GM12892 (cell line): ENCODE measurements around the gene ZEB1. TPM values are rescaled to one million over a fixed set of nuclear protein-coding genes. Genes with fewer than 3 reads are reported as not detected.
A peak's percentile ranks its signal among the peaks of the same experiment; 100 is the strongest.

Experiments
- DNase-seq: peaks from one replicate; pipeline ENCODE4 v3.0.0; 2011; ENCODE audit not compliant: insufficient read length
- FAIRE-seq: peaks from 2 replicates; lab custom pipeline; 2011; peaks lifted over from hg19 to GRCh38; lab: Jason Lieb, UNC
- POLR2A ChIP-seq: IDR thresholded peaks from 2 replicates; pipeline ENCODE4 v1.6.1; 2011; ENCODE audit warnings: low read depth, low read length, control low read depth
- POLR2AphosphoS5 ChIP-seq: IDR thresholded peaks from 2 replicates; pipeline ENCODE4 v1.6.1; 2011; ENCODE audit warnings: low read depth, low read length, control low read depth
- TAF1 ChIP-seq: IDR thresholded peaks from 2 replicates; pipeline ENCODE4 v1.6.1; 2011; ENCODE audit warnings: low read depth, mild to moderate bottlenecking, control low read depth, low read length, borderline replicate concordance
- polyA plus RNA-seq: library from polyadenylated mRNA; unstranded; fragments of >200 nt; gene quantifications from one replicate; pipeline ENCODE4 v1.2.1, GENCODE V29; 2012; ENCODE audit warnings: missing spikeins, inconsistent platforms; ENCODE audit not compliant: missing spikeins

The ZEB1 gene
- 19.9 TPM for polyA plus RNA-seq

DNA sequence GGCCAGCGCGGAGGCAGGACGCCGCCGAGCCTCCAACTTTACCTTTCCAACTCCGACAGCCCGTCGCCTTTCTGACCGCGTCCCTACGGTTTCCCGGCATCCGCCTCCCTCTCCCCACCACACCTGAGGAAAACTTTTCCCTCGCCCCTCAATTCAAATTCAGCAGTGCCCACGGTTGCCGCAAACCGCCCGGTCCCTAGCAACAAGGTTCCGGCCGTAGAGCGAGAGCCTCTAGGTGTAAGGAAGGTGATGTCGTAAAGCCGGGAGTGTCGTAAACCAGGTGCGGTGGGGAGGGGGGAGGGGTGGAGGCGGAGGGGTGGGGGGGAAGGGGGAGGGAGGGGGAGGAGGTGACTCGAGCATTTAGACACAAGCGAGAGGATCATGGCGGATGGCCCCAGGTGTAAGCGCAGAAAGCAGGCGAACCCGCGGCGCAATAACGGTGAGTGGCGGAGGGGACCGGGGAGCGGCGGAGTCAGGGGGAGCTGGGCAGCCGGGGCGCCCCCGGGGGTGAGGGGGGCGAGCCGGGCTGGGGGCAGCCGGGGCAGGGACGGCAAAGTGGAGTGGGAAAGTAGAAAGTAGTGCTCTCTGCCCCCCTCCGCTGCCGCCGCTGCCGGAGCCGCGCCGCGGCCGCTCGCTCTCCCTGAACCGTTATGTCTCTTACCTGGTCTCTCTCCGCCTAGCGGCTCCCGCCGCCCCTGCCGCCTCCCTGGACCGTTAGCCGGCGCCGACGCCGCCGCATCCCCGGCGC is at the start of gene ZEB1:
Gene ZEB1, plus strand, starts transcription at position 363 of the 748 bp plus-strand sequence. Its CDS starts 19 bp downstream, at position 382.
- FAIRE-seq (peak; percentile 93), DNase-seq (peak; percentile 49)
- TF ChIP-seq POLR2AphosphoS5 (no peak; the same call in 1 of the 2 replicates), POLR2A (0 out of 2 replicates have a peak, but pooled peaks have one; percentile 32), TAF1 (peak; percentile 58)

DNA sequence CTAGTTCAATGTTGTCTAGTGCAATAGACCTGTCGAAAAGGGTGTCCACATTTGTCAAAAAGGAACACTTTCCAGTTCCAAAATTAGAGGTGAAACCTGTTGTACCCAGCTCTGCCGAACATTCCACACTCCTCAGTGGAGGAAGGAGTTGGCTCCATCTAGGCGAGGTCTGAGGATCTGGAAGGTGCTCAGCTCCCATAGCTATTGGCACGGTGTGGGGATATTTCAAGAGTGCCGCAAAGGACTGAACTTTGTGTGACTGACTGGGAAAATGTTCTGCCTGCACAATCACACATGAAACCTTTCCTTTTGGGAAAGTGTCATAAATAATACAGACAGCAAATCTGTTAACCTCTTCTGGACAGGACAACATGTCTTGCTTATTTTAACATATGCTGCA is 48.1 kb upstream of the ZEB1 start:
- no peak for DNase-seq
- no peak for FAIRE-seq

DNA sequence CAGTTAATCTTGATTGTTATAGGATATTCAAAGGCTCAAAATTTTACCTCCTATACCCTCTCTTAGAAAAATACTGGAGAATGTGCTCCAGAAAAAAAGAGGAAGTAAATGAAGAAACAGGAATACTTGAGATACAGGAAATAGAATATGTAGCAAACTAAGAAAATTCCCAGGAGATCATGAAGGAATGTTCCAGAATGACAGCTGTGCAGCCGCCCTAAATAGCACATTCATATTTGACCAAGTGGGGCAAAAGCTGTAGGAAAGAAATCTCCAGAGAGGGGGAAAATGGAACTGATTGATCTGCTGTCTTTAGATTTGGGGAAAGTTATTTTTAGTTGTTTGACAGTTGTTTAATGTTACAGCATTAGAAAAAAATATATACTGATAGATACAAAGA is 46.2 kb upstream of the ZEB1 start:
- DNase-seq (no peak), FAIRE-seq (no peak)
- TF ChIP-seq POLR2A = no peak
- TF ChIP-seq POLR2AphosphoS5 = no peak
- TF ChIP-seq TAF1 = no peak

More for the DNA sequence above, 48.1 kb upstream of the ZEB1 start:
- TF ChIP-seq POLR2A = no peak
- TF ChIP-seq POLR2AphosphoS5 = no peak
- TF ChIP-seq TAF1 = no peak

DNA sequence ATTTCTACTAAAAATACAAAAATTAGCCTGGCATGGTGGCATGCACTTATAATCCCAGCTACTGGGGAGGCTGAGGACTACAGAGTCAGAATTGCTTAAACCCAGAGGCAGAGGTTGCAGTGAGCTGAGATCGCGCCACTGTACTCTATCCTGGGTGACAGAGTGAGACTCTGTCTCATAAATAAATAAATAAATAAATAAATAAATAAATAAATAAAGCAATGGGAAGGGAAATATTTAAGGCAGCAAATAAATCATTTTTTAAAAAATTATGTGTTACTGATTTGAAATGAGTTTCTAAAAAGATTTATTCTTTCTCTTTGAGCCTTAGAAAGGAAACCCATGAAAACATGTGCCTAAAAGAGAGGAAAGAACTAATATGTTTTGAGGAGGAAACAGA is 45.2 kb upstream of the ZEB1 start:
- FAIRE-seq = no peak
- DNase-seq = no peak
- TF ChIP-seq POLR2A (no peak), TAF1 (no peak), POLR2AphosphoS5 (no peak)

DNA sequence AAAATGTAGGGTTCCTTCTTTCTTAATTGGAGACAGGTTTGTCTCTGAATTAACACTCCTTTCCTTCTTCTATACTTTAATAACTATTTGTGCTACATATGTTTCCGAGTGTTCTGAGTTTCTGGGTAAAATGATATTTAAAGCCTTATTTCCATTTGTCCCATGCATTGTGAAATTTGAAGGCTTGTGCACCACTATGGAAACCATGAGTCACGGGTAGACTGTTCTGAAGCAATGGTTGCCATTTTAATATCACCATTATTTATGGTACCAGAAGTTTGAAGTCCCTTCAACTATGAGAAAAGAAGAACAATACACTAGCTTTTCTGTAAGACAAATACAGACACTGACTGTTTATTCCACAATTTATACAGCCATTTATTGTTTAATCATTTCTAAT is 44.7 kb upstream of the ZEB1 start:
- FAIRE-seq (no peak), DNase-seq (no peak)
- no peak for TF ChIP-seq POLR2AphosphoS5
- TF ChIP-seq TAF1 = no peak
- TF ChIP-seq POLR2A = no peak

DNA sequence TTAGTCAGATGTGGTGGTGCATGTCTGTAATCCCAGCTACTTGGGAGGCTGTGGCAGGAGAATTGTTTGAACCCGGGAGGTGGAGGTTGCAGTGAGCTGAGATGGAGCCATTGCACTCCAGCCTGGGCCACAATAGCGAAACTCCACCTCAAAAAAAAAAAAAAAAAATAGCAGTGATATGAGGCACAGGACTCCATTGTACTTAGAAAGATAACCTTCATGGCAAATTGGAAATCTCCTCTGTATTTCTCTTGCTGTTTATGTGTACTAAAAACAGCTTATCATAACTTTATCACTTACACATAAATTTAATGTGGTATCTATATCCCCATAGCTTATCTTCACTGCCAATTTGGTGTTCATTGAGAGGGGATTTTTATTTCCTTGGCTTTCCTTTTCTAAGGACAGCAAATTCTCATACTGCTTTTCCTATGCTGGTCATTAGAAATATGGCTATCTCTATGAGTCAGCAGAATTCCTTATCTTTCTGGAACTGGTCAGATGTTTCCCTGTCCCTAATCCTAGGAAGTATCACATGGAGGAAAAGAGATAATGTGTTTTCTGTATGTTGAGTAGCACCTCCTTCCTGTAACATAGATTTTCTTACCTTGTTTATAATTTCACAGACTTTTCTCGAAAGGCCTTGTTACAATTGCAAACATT is 40.6 kb upstream of the ZEB1 start:
- no peak for TF ChIP-seq TAF1
- TF ChIP-seq POLR2AphosphoS5 = no peak
- no peak for TF ChIP-seq POLR2A
- FAIRE-seq (no peak), DNase-seq (no peak)

DNA sequence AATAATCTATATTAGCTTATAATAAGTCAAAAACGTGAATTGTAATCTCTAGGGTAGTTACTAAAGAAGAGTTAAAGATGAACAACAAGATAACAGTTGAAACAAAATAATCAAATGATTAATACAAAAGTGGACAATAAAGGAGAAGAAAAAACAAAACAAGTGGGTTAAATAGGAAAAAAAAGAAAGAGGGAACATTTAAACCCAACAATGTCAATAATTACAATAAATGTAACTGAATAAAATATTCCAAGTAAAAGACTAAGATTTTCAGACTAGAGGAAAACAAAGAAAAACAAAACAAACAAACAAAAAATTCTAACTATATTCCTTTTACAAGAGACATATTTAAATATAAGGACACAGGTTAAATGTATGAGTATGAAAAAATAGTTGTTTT is 38.0 kb upstream of the ZEB1 start:
- no peak for TF ChIP-seq POLR2AphosphoS5
- TF ChIP-seq POLR2A = no peak
- no peak for TF ChIP-seq TAF1
- no peak for FAIRE-seq
- DNase-seq = no peak

DNA sequence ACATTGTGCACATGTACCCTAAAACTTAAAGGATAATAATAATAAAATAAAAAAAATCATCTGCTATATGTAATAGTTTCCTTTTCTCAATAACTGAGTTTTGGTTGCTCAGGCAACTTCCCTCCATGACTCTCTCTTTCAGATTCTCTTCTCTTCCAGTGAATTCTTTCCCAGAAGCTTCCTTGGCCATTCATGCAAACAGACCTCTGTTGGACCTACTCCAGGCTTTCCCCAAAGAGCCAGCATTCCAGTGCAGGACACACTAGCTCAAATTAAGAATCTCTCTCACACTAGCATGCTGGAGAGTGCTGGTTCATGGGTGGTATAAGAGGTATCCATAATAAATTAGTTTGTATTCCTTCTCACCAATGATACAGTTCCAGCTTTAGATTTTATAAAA is 31.0 kb upstream of the ZEB1 start:
- FAIRE-seq (no peak), DNase-seq (no peak)
- TF ChIP-seq POLR2AphosphoS5 (no peak), TAF1 (no peak), POLR2A (no peak)

DNA sequence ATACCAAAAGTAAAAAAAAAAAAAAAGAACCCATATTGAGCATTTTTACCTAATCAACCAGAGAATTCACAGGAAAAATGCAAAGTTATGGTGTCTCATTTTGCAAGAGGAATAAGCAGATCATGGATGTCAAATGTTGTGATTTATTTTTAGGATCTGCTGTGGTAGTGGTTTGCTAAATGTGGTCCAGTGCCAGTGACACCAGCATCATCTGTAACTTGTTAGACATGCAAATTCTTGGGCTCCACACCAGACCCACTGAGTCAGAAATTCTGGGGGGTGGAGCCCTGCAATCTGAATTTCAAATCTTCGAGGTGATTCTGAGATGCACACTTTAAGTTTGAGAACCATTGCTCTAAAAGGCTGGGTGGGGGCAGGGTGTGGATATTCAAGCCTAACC is 30.1 kb upstream of the ZEB1 start:
- TF ChIP-seq TAF1 = no peak
- TF ChIP-seq POLR2A = no peak
- no peak for TF ChIP-seq POLR2AphosphoS5
- DNase-seq = no peak
- no peak for FAIRE-seq

DNA sequence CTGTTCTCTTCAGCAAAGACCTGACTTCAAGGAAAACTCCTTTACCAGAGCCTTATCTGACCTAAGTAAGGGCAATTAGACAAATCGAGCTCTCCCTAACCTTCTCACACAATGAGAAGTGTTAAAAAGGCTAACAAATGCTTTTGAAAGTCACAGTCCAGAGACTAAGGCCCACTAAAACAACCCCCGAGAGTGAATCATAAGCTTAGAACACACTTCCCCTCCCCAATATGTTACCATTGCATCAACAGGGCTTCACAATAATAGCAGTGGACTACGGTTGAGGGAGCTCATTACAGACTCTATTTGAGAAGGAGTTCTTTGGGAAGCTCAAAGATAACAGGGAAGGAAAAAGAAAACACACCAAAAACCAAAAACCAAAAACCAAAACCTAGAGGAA is 28.6 kb upstream of the ZEB1 start:
- TF ChIP-seq TAF1 (no peak), POLR2A (no peak), POLR2AphosphoS5 (no peak)
- DNase-seq (no peak), FAIRE-seq (no peak)

DNA sequence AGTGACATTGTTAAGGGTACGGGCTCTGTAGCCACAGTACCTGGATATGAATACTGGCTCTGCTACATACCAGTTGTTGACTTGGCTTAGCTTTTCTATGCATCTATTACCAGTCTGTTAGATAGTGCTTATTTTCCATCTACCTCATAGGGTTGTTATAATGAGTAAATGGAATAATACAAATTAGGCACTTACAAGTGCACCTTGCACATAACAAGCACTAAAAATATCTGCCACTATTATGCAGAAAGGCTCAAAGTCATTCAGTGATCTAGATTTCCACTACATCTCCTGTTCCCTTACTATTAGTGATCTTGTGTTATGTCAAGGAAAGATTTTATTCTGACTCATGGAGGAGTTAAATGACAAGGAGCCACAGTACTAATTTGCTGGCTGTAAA is 27.9 kb upstream of the ZEB1 start:
- DNase-seq (no peak), FAIRE-seq (no peak)
- no peak for TF ChIP-seq POLR2A

DNA sequence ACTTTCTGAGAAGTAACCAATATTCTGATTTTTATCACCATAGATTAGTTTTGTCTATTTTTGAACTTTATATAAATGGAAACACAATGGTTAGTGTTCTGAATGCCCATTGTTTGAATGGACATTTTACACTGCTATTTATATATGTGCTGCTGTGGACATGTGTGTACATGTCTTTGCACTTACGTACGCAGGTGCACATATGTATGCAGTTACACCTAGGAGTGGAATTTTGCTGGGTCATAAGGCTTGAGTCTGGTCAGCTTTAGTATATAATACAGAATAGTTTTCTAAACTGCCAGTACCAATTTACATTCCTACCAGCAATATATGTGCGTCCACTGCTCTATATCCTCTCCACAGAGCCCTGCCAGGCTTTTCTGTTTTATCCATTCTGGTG is 24.5 kb upstream of the ZEB1 start:
- TF ChIP-seq POLR2A (no peak), POLR2AphosphoS5 (no peak), TAF1 (no peak)
- no peak for DNase-seq
- FAIRE-seq = no peak
